ENCODE results near the gene FUZ. TPM values are rescaled to one million over a fixed set of nuclear protein-coding genes. Genes with fewer than 3 reads are reported as not detected.

Gene FUZ
- total RNA-seq, 1 experiment from 2014 or later, result 1.1 TPM

- Histone ChIP-seq H3K27me3 (ENCODE audit: insufficient read depth, low read length) (no peaks in the 10 kb centered on the region), H3K36me3 (ENCODE audit: control insufficient read depth in 1 of 2, insufficient read depth in 2 of 2, low read length in 2 of 2) (peaks cover 3 to 4% of the 10 kb centered on the region in 2 experiments; a peak in 3 of 4 replicates), H3K4me1 (ENCODE audit: control insufficient read depth in 1 of 2, insufficient read depth in 2 of 2, low read length in 2 of 2) (peaks cover 17 to 20% of the 10 kb centered on the region in 2 experiments), H3K9me3 (ENCODE audit: control insufficient read depth in 1 of 2, insufficient read depth in 1 of 2, low read depth in 1 of 2, low read length in 2 of 2) (no peaks in the 10 kb centered on the region), H3K4me3 (replicated peaks in 1 of 2; ENCODE audit: low read depth in 1 of 2, low read length in 2 of 2) (no peak overlapping the region), H3K79me2 (ENCODE audit: insufficient read depth, low read length) (no peaks in the 10 kb centered on the region), H3K4me2 (ENCODE audit: low read length) (no peak overlapping the region), H4K20me1 (ENCODE audit: insufficient read depth) (no peaks in the 10 kb centered on the region), H3K9me2 (ENCODE audit: insufficient read depth) (no peaks in the 10 kb centered on the region), H2AFZ (ENCODE audit: low read depth, low read length, poor library complexity, severe bottlenecking) (no peak overlapping the region), H3K27ac (ENCODE audit: low read depth, low read length) (no peak overlapping the region), H3K9ac (ENCODE audit: low read length) (no peak overlapping the region)
- ChIA-PET POLR2A (no interaction called here), RAD21 (ENCODE audit: low non-redundant PET in 1 of 2, low total read pairs in 2 of 2, uncharacterized antibody in 2 of 2, unreplicated experiment in 2 of 2) (no interaction called here), CTCF (no interaction called here)
- intact Hi-C loops (cut with micrococcal nuclease), result no loop called here
- BruUV-seq (replicated peaks), result no TSS peak
- DNase-seq (ENCODE audit: low read depth, low spot score) (no peak), ATAC-seq (no peak)
- no peak for TF ChIP-seq EZH2 (IDR thresholded peaks at IDR 0.05)
- TF ChIP-seq ZNF274 (IDR thresholded peaks at IDR 0.05; ENCODE audit: low read depth, low read length), result no peak
- no peak for TF ChIP-seq EGR1 (IDR thresholded peaks at IDR 0.05; ENCODE audit: low read depth)
- no peak for TF ChIP-seq CBX3 (IDR thresholded peaks at IDR 0.05; ENCODE audit: low read depth)
Observed at GRCh38 chr19:49844138-49845095, 31.3 kb upstream of the FUZ start.

GRCh38 chr19:49843265-49843664 is 30.2 kb upstream of the FUZ start:
- ChIA-PET POLR2A (no interaction called here), CTCF (no interaction called here), RAD21 (ENCODE audit: low non-redundant PET in 1 of 2, low total read pairs in 2 of 2, uncharacterized antibody in 2 of 2, unreplicated experiment in 2 of 2) (no interaction called here)
- Histone ChIP-seq H3K4me1 (ENCODE audit: control insufficient read depth in 1 of 2, insufficient read depth in 2 of 2, low read length in 2 of 2) (peaks cover 8% of the 10 kb centered on the region in 2 experiments), H2AFZ (ENCODE audit: low read depth, low read length, poor library complexity, severe bottlenecking) (no peak overlapping the region), H3K36me3 (ENCODE audit: control insufficient read depth in 1 of 2, insufficient read depth in 2 of 2, low read length in 2 of 2) (peaks cover 12 to 15% of the 10 kb centered on the region in 2 experiments), H4K20me1 (ENCODE audit: insufficient read depth) (no peaks in the 10 kb centered on the region), H3K27me3 (ENCODE audit: insufficient read depth, low read length) (no peaks in the 10 kb centered on the region), H3K9me2 (ENCODE audit: insufficient read depth) (no peaks in the 10 kb centered on the region), H3K4me3 (replicated peaks in 1 of 2; ENCODE audit: low read depth in 1 of 2, low read length in 2 of 2) (no peak overlapping the region), H3K9me3 (ENCODE audit: control insufficient read depth in 1 of 2, insufficient read depth in 1 of 2, low read depth in 1 of 2, low read length in 2 of 2) (no peaks in the 10 kb centered on the region), H3K27ac (ENCODE audit: low read depth, low read length) (no peak overlapping the region), H3K9ac (ENCODE audit: low read length) (no peak overlapping the region), H3K79me2 (ENCODE audit: insufficient read depth, low read length) (no peaks in the 10 kb centered on the region), H3K4me2 (ENCODE audit: low read length) (no peak overlapping the region)
- TF ChIP-seq CTCF (IDR thresholded peaks at IDR 0.05 in 2 of 3, conservative IDR thresholded peaks at IDR 0.05 in 1 of 3; ENCODE audit: borderline replicate concordance in 1 of 3, insufficient read depth in 1 of 3, low read depth in 2 of 3, low read length in 2 of 3) (no peak), YY1 (IDR thresholded peaks at IDR 0.05; ENCODE audit: extremely low read depth, insufficient replicate concordance, low read depth, low read length) (no peak), EZH2phosphoT487 (IDR thresholded peaks at IDR 0.05; ENCODE audit: borderline replicate concordance) (no peak)
- ATAC-seq (no peak), DNase-seq (ENCODE audit: low read depth, low spot score) (no peak)
- no TSS peak for BruUV-seq (replicated peaks)
- intact Hi-C loops (cut with micrococcal nuclease), result no loop called here

Measured in HCT116 (cell line).